ENCODE measurements around the gene ITGB2.

ITGB2 gene

DNA sequence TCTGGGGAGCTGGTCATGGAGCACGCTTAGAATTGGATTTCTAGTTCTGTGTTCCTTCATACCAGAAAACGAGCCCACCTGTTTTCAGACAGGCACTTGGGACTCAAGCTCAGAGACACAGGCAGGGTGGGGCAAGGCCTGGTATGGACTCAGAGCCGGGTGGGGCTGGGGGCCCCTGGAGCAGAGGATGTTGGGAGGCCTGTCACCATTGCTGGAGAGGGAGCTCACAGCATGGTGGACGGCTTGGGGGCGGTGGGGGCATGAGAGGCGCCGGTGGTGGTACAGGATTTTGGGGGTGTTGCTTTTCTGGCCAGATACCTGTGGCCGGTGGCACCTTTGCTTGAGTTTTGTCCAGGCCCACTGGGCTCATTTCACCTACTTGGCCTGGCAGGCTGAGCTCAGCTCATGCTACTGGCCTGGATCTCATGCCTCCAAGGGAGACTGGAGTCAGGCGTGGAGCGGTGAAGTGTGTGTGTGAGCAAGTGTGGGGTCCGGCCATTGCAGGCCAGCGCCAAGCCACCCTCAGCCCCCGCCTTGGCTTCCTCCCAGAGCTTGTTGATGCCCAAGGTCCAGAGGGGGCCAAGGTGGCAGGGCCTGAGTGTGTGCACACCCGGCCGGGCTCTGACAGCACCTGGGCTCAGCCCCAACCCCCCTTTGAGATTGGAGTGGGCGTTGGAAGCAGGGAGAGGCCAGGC, 27.9 kb upstream of the ITGB2 start:
- no peak overlapping the region for H2AK5ac ChIP-seq (ENCODE audit: low read depth, low read length)
- no peak overlapping the region for H2BK120ac ChIP-seq (ENCODE audit: low read depth, low read length)
- no peak overlapping the region for H3K4ac ChIP-seq (ENCODE audit: low read length)
- H3K23ac ChIP-seq (ENCODE audit: low read depth, low read length, poor library complexity): peak overlapping the region; percentile 73
- no peaks in the 10 kb centered on the region for H3K4me1 ChIP-seq (ENCODE audit: control insufficient read depth in 2 of 2, insufficient read depth in 1 of 2, low read depth in 1 of 2, low read length in 2 of 2)
- no peak overlapping the region for H2AFZ ChIP-seq (ENCODE audit: low read length)
- H3K9me3 ChIP-seq (replicated peaks in 1 of 2; ENCODE audit: control insufficient read depth in 2 of 2, insufficient read depth in 1 of 2, low read depth in 1 of 2, low read length in 2 of 2): no peaks in the 10 kb centered on the region
- H4K91ac ChIP-seq (ENCODE audit: low read depth, low read length, poor library complexity): no peak overlapping the region
- no peak overlapping the region for H2BK15ac ChIP-seq (ENCODE audit: low read length)
- H3K9ac ChIP-seq (ENCODE audit: low read depth, low read length, poor library complexity): no peak overlapping the region
- peaks cover 32% of the 10 kb centered on the region for H3K79me1 ChIP-seq (ENCODE audit: low read depth, low read length)
- no peak overlapping the region for H3K4me3 ChIP-seq (ENCODE audit: low read length in 2 of 2)
- H3K27ac ChIP-seq (replicated peaks; ENCODE audit: low read length): no peak overlapping the region
- no CpG with 5 or more reads among the region's 16 CpGs for WGBS, 2 donors (ENCODE audit: extremely low coverage in 2 of 2, insufficient read length in 2 of 2, insufficient replicate concordance in 1 of 2)
- H2BK5ac ChIP-seq (ENCODE audit: low read length): no peak overlapping the region
- H4K8ac ChIP-seq (ENCODE audit: low read depth, low read length): no peak overlapping the region
- no peak overlapping the region for H3K18ac ChIP-seq (ENCODE audit: low read length)
- no peak overlapping the region for H2BK12ac ChIP-seq (ENCODE audit: low read length)
- H3K14ac ChIP-seq (ENCODE audit: low read length): no peak overlapping the region
- DNase-seq (ENCODE audit: low spot score): no peak
- no peaks in the 10 kb centered on the region for H3K27me3 ChIP-seq (ENCODE audit: control insufficient read depth in 3 of 3, insufficient read depth in 3 of 3, low read depth in 1 of 3, low read length in 3 of 3)
- peaks cover 36 to 62% of the 10 kb centered on the region in 2 donors for H3K36me3 ChIP-seq (replicated peaks in 1 of 2; ENCODE audit: control insufficient read depth in 2 of 2, insufficient read depth in 2 of 2, low read length in 2 of 2)
- H3K4me2 ChIP-seq (ENCODE audit: insufficient read depth, low read length, poor library complexity, severe bottlenecking): no peak overlapping the region

DNA sequence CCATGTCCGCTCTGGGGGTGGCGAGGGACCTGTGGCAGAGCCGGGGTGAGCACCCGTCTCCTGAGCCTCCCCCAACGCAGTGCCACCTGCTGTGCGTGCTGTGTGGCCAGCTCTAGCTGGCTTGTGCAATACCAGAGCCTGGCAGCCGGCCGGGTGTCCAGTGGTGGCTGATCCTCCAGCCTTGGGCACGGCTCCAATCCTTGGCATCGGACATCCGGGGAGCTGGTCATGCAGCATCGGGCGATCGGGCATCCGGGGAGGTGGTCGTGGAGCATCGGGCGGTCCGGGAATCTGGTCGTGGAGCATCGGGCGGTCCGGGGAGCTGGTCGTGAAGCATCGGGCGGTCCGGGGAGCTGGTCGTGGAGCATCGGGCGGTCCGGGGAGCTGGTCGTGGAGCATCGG, 27.2 kb upstream of the ITGB2 start:
- Histone ChIP-seq H3K18ac (ENCODE audit: low read length) (no peak overlapping the region), H3K4me2 (ENCODE audit: insufficient read depth, low read length, poor library complexity, severe bottlenecking) (no peak overlapping the region), H4K91ac (ENCODE audit: low read depth, low read length, poor library complexity) (no peak overlapping the region), H3K23ac (ENCODE audit: low read depth, low read length, poor library complexity) (peak overlapping the region; percentile 73), H3K4ac (ENCODE audit: low read length) (no peak overlapping the region), H3K4me1 (ENCODE audit: control insufficient read depth in 2 of 2, insufficient read depth in 1 of 2, low read depth in 1 of 2, low read length in 2 of 2) (no peaks in the 10 kb centered on the region), H4K8ac (ENCODE audit: low read depth, low read length) (no peak overlapping the region), H3K27me3 (ENCODE audit: control insufficient read depth in 3 of 3, insufficient read depth in 3 of 3, low read depth in 1 of 3, low read length in 3 of 3) (no peaks in the 10 kb centered on the region), H3K9ac (ENCODE audit: low read depth, low read length, poor library complexity) (no peak overlapping the region), H3K4me3 (ENCODE audit: low read length in 2 of 2) (no peak overlapping the region), H3K14ac (ENCODE audit: low read length) (no peak overlapping the region), H3K9me3 (replicated peaks in 1 of 2; ENCODE audit: control insufficient read depth in 2 of 2, insufficient read depth in 1 of 2, low read depth in 1 of 2, low read length in 2 of 2) (no peaks in the 10 kb centered on the region), H3K27ac (replicated peaks; ENCODE audit: low read length) (no peak overlapping the region), H3K36me3 (replicated peaks in 1 of 2; ENCODE audit: control insufficient read depth in 2 of 2, insufficient read depth in 2 of 2, low read length in 2 of 2) (peaks cover 37 to 65% of the 10 kb centered on the region in 2 donors), H2BK120ac (ENCODE audit: low read depth, low read length) (no peak overlapping the region), H2BK12ac (ENCODE audit: low read length) (no peak overlapping the region), H2BK5ac (ENCODE audit: low read length) (no peak overlapping the region), H2AFZ (ENCODE audit: low read length) (no peak overlapping the region), H2BK15ac (ENCODE audit: low read length) (no peak overlapping the region), H3K79me1 (ENCODE audit: low read depth, low read length) (peaks cover 28% of the 10 kb centered on the region), H2AK5ac (ENCODE audit: low read depth, low read length) (peak overlapping the region; percentile 37)
- DNase-seq (ENCODE audit: low spot score): no peak
- no CpG with 5 or more reads among the region's 33 CpGs for WGBS, 2 donors (ENCODE audit: extremely low coverage in 2 of 2, insufficient read length in 2 of 2, insufficient replicate concordance in 1 of 2)

DNA sequence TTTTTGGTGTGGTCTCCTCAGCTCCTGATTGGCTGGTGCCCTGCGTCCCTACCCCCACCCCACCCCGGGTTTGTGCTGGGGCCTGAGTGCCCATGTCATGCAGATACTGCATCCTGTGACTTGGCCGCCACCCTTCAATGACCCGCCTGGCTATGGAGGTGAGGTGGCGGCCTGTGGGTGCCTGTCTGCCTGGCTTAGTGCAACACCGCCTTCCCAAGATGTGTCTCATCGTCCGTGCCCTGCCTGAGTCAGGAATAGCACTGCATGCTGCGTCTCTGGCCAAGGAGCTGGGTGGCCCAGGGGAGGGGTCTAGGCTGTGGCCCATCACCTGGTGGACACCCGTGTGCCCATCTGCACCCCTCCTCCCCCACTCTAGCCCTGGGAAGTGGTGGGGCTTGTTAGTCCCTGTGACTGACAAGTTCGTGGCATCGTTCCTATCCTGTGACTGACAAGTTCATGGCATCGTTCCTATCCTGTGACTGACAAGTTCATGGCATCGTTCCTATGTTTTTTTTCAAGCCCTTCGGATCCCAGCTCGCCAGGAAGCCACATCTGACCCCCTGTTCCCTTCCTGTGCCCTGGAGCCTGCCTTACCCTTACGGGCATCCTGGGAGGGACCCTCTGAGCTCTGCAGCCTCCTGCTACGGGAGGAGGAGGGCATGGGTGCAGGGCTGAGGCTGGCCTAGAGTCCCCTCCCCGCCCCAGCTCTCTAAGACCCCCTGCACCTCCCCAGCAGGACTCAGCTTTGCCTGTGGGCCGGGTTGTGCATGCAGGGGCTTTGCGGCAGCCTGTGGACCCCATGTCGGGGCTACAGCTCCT, 26.6 kb upstream of the ITGB2 start:
- H3K14ac ChIP-seq (ENCODE audit: low read length): no peak overlapping the region
- H3K9ac ChIP-seq (ENCODE audit: low read depth, low read length, poor library complexity): no peak overlapping the region
- no peak overlapping the region for H3K4me3 ChIP-seq (ENCODE audit: low read length in 2 of 2)
- H3K23ac ChIP-seq (ENCODE audit: low read depth, low read length, poor library complexity): no peak overlapping the region
- no peak overlapping the region for H2BK5ac ChIP-seq (ENCODE audit: low read length)
- H4K8ac ChIP-seq (ENCODE audit: low read depth, low read length): no peak overlapping the region
- H3K4me1 ChIP-seq (ENCODE audit: control insufficient read depth in 2 of 2, insufficient read depth in 1 of 2, low read depth in 1 of 2, low read length in 2 of 2): no peaks in the 10 kb centered on the region
- no CpG with 5 or more reads among the region's 22 CpGs for WGBS, 2 donors (ENCODE audit: extremely low coverage in 2 of 2, insufficient read length in 2 of 2, insufficient replicate concordance in 1 of 2)
- H3K4ac ChIP-seq (ENCODE audit: low read length): no peak overlapping the region
- peak overlapping the region; percentile 37 for H2AK5ac ChIP-seq (ENCODE audit: low read depth, low read length)
- H3K36me3 ChIP-seq (replicated peaks in 1 of 2; ENCODE audit: control insufficient read depth in 2 of 2, insufficient read depth in 2 of 2, low read length in 2 of 2): peaks cover 37 to 66% of the 10 kb centered on the region in 2 donors
- no peaks in the 10 kb centered on the region for H3K9me3 ChIP-seq (replicated peaks in 1 of 2; ENCODE audit: control insufficient read depth in 2 of 2, insufficient read depth in 1 of 2, low read depth in 1 of 2, low read length in 2 of 2)
- no peak overlapping the region for H2BK15ac ChIP-seq (ENCODE audit: low read length)
- DNase-seq (ENCODE audit: low spot score): no peak
- H3K27ac ChIP-seq (replicated peaks; ENCODE audit: low read length): no peak overlapping the region
- H2AFZ ChIP-seq (ENCODE audit: low read length): no peak overlapping the region
- H3K27me3 ChIP-seq (ENCODE audit: control insufficient read depth in 3 of 3, insufficient read depth in 3 of 3, low read depth in 1 of 3, low read length in 3 of 3): no peaks in the 10 kb centered on the region
- no peak overlapping the region for H3K4me2 ChIP-seq (ENCODE audit: insufficient read depth, low read length, poor library complexity, severe bottlenecking)
- no peak overlapping the region for H4K91ac ChIP-seq (ENCODE audit: low read depth, low read length, poor library complexity)
- H2BK12ac ChIP-seq (ENCODE audit: low read length): no peak overlapping the region
- H3K18ac ChIP-seq (ENCODE audit: low read length): no peak overlapping the region
- peaks cover 30% of the 10 kb centered on the region for H3K79me1 ChIP-seq (ENCODE audit: low read depth, low read length)
- H2BK120ac ChIP-seq (ENCODE audit: low read depth, low read length): no peak overlapping the region
